GM19395 (cell line): ENCODE measurements around the gene RNF167.
A peak's percentile ranks its signal among the peaks of the same experiment; 100 is the strongest.

Experiments
- ATAC-seq: cut with Tn5 transposase; IDR thresholded peaks from one replicate; pipeline ENCODE4 v1.9.1; 2021; ENCODE audit warnings: mild to moderate bottlenecking, moderate library complexity; ENCODE audit not compliant: unreplicated experiment

Gene RNF167

DNA sequence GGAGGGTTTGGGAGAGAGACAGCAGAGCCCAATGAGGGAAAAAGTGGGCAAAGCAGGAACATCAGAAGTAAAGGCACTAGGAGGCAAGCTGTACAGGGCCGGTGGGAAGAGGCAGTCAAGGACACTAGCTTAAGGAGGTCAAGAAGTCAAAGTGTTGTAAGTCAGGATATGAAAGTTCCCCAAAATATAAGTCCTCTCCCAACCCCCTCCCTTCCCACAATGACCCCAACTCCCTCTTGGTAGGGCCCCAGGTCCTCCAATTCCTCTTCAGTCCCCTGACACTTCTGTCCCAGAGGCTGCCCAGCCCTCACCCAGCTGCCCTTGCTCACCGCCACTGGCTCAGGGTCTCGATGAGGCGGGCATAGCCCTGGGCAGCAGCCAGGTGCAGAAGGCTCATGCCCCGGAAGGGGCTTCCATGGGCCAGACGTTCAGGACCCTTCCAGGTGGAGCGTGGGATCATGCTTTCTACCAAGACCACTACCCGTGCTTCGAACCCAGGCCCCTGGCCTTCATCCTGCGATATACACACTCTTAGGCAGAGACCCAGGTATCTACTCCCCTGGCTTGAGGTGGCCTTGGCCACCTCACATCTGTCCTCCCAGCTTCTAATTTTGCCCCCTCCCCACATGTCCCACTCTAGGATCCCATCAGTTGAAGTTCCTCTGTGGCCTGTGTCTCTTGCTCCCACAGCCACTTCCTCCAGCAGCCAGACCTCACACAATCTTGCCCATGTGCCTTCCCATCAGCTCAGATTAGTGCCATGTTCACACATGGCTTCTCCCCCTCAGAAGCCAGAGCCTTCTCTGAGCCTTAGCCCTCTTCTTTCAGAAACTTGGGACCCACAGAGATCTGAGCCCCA lies 33.4 kb downstream of the RNF167 start:
- ATAC-seq = no peak

DNA sequence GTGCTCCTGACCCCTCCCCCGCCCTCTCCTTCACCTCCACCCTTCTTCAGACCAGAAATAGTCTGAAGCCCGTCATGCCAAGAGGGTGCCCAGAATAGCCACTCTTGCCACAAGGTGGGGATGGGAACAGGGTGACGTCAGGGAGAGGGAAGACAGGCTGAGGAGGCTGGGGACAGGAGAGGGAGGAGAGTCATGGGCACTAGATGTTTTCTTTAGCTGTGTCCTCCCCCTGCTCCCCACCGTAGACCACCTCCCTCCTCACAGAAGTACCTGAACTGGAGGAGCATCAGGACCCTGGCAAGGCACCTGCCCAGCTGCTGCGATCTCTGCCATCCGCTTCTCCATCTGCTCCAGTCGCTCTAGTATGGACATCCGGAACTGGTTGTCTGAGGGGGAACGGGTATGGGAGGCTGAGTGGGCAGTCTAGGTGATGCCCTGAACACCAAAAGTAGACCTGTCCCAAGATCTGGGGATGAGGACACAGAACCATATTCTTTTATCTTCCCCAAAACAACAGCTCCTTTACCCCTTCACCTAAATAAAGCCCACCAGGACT lies 34.1 kb downstream of the RNF167 start:
- ATAC-seq = no peak

DNA sequence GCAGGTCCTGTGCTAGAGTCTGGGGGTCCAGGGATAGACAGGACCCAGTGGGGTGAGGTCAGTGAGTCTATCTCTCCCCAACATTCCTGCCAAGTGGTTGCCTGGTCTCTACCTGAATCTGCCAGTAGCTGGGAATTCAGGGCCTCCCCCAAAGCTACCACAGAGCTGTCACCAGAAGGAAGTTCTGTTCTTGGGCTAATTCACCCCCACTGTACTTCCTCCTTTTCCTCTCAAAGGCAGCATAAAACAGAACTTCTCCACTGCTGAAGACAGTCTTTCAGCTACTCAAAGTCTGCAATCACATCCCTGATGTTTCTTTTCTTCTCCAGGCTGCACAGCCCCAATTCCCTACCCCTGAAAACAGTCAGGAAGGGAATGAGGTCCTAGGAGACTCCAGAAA lies 38.7 kb downstream of the RNF167 start:
- ATAC-seq = no peak

DNA sequence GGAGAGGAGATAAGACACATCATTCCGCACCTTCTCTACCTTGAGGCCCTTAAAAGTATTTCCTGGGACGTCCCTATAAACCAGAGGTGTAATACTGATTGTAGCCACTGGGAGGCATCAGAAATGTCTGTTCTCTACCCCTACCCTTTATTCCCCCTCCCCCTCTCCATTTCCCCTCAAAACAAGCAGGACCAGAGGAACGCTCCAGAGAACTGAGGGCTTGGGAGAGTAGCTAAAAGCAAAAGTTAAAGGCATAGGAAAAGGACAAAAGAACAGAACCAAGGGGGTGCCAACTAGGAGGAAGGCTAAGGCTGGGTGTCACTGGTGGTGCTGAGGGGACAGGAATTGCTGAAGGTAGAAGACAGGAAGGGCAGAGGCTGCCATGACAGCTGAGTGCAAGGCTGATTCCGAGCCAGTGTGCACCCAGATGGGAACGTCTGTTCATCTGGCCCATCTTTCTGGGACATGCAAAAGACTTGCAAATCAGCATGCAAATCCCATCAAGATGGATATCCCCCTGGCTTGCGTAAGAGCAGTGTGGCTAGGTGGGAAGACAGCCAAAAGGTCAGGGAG lies 40.7 kb downstream of the RNF167 start:
- no peak for ATAC-seq

DNA sequence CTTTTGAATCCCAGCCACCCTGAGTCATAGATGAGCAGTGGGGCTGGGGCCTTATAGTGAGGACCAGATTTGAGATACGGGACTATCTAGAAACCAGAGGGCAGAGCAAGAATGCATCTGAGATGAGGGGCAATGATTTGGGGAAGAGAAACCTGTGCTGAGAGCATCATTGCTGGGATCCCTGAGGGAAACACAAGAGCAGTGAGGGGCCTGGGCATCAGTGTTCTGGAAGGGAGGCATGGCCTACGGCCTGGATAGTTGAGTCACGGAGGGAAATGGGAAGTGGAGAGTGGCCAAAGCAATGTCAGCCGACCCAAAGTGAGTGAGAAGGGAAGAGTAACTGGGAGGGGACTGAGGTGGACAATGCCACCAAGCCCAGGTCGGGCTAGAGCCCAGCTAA lies 42.2 kb downstream of the RNF167 start:
- no peak for ATAC-seq

DNA sequence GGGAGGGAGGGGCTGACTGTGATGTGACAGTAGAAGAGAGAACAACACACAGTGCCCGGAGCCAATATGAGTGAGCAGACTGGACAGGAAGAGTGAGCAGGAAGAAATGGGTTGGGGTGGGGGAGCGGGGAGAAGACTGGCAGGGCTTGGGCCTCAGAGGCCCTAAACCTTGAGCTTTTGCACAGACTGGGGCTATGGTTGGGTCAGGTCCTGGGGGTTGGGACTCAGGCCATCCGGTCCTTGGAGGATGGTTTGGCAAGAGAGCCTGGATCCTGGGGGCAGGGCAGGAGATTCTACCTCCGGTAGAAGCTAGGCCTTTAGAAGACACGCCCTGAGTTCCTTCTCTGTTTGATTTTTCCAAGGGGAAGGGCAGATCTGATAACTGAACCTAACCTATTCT lies 46.3 kb downstream of the RNF167 start:
- ATAC-seq = no peak

DNA sequence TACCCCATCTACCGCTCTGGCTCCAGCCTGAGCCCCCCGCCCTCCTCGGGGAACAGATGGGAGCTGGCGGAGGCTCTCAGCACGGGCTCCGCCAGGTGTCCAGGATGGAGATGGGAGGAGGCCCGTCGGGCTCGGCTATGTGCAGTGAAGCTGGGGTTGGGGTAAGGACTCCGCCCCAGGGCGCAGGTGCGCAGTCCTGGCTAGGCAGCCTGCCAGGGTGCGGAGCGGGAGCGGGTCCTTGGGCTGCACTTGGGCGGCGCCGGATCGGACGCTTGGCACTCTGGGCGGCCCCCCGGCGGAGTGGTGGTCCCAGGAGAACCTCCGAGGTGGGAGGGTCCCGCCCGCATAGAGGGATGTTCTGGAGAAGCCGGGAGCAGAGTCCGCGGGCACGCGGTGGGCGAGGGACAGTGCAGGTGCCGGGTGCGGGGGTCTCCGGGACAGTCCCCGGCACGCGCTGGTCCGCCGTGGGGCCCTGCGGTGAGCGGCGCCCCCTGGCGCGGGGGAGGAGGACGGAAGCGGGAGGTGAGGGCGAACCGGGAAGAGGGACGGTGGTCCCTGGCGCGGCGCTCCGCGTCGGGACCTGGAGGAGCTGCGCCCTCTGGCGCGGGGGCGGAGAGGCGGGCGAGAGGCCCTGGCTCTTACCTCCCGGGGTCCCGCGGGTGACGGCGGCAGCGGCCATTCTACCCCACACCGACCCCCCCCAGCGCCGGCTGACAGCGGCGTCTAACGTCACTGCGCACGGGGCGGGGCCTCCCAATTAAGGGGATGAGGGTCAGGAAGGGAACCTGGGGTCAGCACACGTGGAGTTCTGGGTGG lies 47.1 kb downstream of the RNF167 start, which contains the start of gene CAMTA2:
CAMTA2 (minus strand) TSS at position 725 of the 816 bp plus-strand sequence. CDS start 1,453 bp downstream, outside the sequence.
- ATAC-seq = peak; percentile 61

DNA sequence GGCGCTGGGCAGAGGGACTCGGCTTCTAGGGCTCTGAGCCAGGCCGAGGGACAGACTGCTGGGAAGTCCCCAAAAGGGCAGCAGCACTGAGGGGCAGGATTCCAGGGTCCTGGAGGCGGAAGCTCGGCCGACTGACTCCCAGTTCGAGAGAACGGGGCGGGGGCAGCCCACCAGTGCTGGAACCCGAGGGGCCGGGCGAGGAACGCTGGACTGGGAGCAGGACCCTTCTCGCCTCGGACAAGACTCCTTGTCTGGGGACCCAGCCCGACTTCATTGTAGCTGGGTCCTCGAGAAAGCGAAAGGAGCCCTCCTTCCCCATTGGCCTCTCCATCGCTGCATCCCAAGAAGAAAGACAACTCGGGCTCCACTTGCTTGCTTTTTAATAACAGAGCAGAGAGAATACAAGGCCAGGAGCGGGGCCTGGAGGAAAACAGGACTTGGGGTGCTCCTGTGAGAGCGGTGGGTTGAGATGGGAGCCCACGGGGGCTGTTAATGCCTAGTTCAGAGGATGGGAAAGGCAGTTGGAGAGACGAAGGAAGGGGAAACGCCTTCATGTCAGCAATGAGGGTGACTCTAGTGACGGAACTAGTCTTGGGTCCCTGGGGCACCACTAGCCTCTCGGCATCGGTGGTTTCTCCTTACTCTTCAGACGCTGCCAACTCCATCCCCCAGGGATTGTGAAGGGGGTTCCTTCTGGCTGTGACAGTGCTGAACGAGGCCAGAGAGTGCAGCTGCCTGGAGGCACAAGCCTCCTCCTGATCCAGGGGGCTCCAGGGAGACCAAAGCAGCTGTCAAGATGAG lies 47.9 kb downstream of the RNF167 start:
- peak; percentile 18 for ATAC-seq

DNA sequence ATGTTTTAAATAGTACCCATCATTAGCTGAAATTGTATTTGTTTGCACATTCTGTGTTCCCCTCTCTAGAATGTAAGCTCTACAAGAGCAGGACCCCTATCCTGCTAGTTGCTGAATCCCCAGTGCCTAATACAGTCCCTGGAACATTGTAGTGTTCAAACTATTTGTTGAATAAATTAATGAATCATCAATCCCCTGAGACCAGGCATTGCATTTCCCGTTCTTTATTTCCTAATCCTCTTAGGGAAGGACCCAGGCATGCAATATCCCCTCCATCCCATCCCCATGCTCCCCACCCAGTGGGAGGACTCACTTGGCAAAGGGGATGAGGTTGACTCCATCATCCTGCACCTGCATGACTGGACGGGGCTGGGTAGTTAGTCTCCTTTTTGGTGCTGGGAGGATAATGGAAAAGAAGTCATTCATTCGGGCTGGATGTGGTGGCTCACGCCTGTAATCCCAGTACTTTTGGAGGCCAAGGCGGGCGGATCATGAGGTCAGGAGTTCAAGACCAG lies 54.1 kb downstream of the RNF167 start:
- ATAC-seq = no peak
